ENCODE measurements around the gene RALGPS2. TPM values are rescaled to one million over a fixed set of nuclear protein-coding genes. Genes with fewer than 3 reads are reported as not detected.

The RALGPS2 gene
- total and polyA plus RNA-seq, 2 experiments from 2014 or later: 18.1 to 49.6 TPM

- peaks cover 100% of the 10 kb centered on the region for H3K79me2 ChIP-seq (ENCODE audit: insufficient read depth)
- no peak overlapping the region for H3K9ac ChIP-seq
- H3K27me3 ChIP-seq (replicated peaks; ENCODE audit: insufficient read depth): no peaks in the 10 kb centered on the region
- H3K9me2 ChIP-seq (ENCODE audit: insufficient read depth): no peaks in the 10 kb centered on the region
- TF ChIP-seq EZH2phosphoT487 (IDR thresholded peaks at IDR 0.05; ENCODE audit: insufficient read depth, low read depth) (no peak), EZH2 (IDR thresholded peaks at IDR 0.05; ENCODE audit: insufficient read depth, poor library complexity, severe bottlenecking) (no peak)
- WGBS, 2 experiments (ENCODE audit: low coverage in 1 of 2, low lambda C conversion rate in 2 of 2, missing lambda C conversion rate in 2 of 2): 40 to 46% methylated on average over 3 to 4 of the region's 4 CpGs
- peaks cover 5% of the 10 kb centered on the region; the same call in 1 of the 2 replicates for H3K36me3 ChIP-seq (ENCODE audit: low read depth)
- H3K4me1 ChIP-seq (ENCODE audit: insufficient read depth): no peaks in the 10 kb centered on the region
- no peak overlapping the region for H3K4me2 ChIP-seq (ENCODE audit: unreplicated experiment)
- H4K20me1 ChIP-seq (ENCODE audit: insufficient read depth): peaks cover 5% of the 10 kb centered on the region; the same call in 1 of the 2 replicates
- peaks cover 5% of the 10 kb centered on the region; the same call in 1 of the 2 replicates for H3F3A ChIP-seq (ENCODE audit: insufficient read depth)
- no peaks in the 10 kb centered on the region for H3K9me3 ChIP-seq (ENCODE audit: low read depth)
- no peak overlapping the region for H2AFZ ChIP-seq
- DNase-seq: peak; percentile 58
- H3K4me3 ChIP-seq: no peak overlapping the region
- in situ Hi-C loops (cut with MboI): loop anchor here (25.0 kb wide), 1 partner anchor 456 kb away; no protein-coding TSS in a partner anchor
- H3K27ac ChIP-seq: no peak overlapping the region
Observed at GRCh38 chr1:178768423-178768822, 43.4 kb downstream of the RALGPS2 start.

- H3K27ac ChIP-seq: no peak overlapping the region
Observed at GRCh38 chr1:178772952-178773351, 47.9 kb downstream of the RALGPS2 start.

GRCh38 chr1:178774263-178774662 lies 49.2 kb downstream of the RALGPS2 start:
- H3K27me3 ChIP-seq (replicated peaks; ENCODE audit: insufficient read depth): no peaks in the 10 kb centered on the region
- no peak overlapping the region for H2AFZ ChIP-seq
- H3K27ac ChIP-seq: no peak overlapping the region
- TF ChIP-seq EZH2phosphoT487 (IDR thresholded peaks at IDR 0.05; ENCODE audit: insufficient read depth, low read depth) (no peak), EZH2 (IDR thresholded peaks at IDR 0.05; ENCODE audit: insufficient read depth, poor library complexity, severe bottlenecking) (no peak)
- in situ Hi-C loops (cut with MboI): loop anchor here (25.0 kb wide), 1 partner anchor 462 kb away; no protein-coding TSS in a partner anchor
- H3F3A ChIP-seq (ENCODE audit: insufficient read depth): peaks cover 5% of the 10 kb centered on the region; the same call in 1 of the 2 replicates
- H3K79me2 ChIP-seq (ENCODE audit: insufficient read depth): peaks cover 75% of the 10 kb centered on the region
- peak; percentile 51 for DNase-seq
- no peaks in the 10 kb centered on the region for H3K9me3 ChIP-seq (ENCODE audit: low read depth)
- no peak overlapping the region for H3K4me3 ChIP-seq
- no peaks in the 10 kb centered on the region for H3K4me1 ChIP-seq (ENCODE audit: insufficient read depth)
- no peak overlapping the region for H3K9ac ChIP-seq
- no peak overlapping the region for H3K4me2 ChIP-seq (ENCODE audit: unreplicated experiment)
- peaks cover 5% of the 10 kb centered on the region; the same call in 1 of the 2 replicates for H3K36me3 ChIP-seq (ENCODE audit: low read depth)
- H4K20me1 ChIP-seq (ENCODE audit: insufficient read depth): no peaks in the 10 kb centered on the region
- no peaks in the 10 kb centered on the region for H3K9me2 ChIP-seq (ENCODE audit: insufficient read depth)

More at GRCh38 chr1:178772952-178773351, 47.9 kb downstream of the RALGPS2 start:
- H3K4me1 ChIP-seq (ENCODE audit: insufficient read depth): no peaks in the 10 kb centered on the region
- H3K36me3 ChIP-seq (ENCODE audit: low read depth): no peaks in the 10 kb centered on the region
- H4K20me1 ChIP-seq (ENCODE audit: insufficient read depth): no peaks in the 10 kb centered on the region
- 83 to 88% methylated on average over 5 of the region's 5 CpGs for WGBS, 2 experiments (ENCODE audit: low coverage in 1 of 2, low lambda C conversion rate in 2 of 2, missing lambda C conversion rate in 2 of 2)
- no peaks in the 10 kb centered on the region for H3K9me3 ChIP-seq (ENCODE audit: low read depth)
- peaks cover 5% of the 10 kb centered on the region; the same call in 1 of the 2 replicates for H3F3A ChIP-seq (ENCODE audit: insufficient read depth)
- no peaks in the 10 kb centered on the region for H3K27me3 ChIP-seq (replicated peaks; ENCODE audit: insufficient read depth)
- no peak overlapping the region for H3K4me2 ChIP-seq (ENCODE audit: unreplicated experiment)
- no peak for DNase-seq
- no peaks in the 10 kb centered on the region for H3K9me2 ChIP-seq (ENCODE audit: insufficient read depth)
- no peak overlapping the region for H3K9ac ChIP-seq
- no peak overlapping the region for H2AFZ ChIP-seq
- H3K79me2 ChIP-seq (ENCODE audit: insufficient read depth): peaks cover 86% of the 10 kb centered on the region
- no peak for TF ChIP-seq EZH2 (IDR thresholded peaks at IDR 0.05; ENCODE audit: insufficient read depth, poor library complexity, severe bottlenecking)
- TF ChIP-seq EZH2phosphoT487 (IDR thresholded peaks at IDR 0.05; ENCODE audit: insufficient read depth, low read depth): no peak
- H3K4me3 ChIP-seq: no peak overlapping the region
- in situ Hi-C loops (cut with MboI): loop anchor here (25.0 kb wide), 1 partner anchor 461 kb away; no protein-coding TSS in a partner anchor

GRCh38 chr1:178776553-178776952 lies 51.5 kb downstream of the RALGPS2 start:
- H4K20me1 ChIP-seq (ENCODE audit: insufficient read depth): no peaks in the 10 kb centered on the region
- no peaks in the 10 kb centered on the region for H3K4me1 ChIP-seq (ENCODE audit: insufficient read depth)
- peaks cover 72% of the 10 kb centered on the region for H3K79me2 ChIP-seq (ENCODE audit: insufficient read depth)
- no peaks in the 10 kb centered on the region for H3K9me3 ChIP-seq (ENCODE audit: low read depth)
- no peak overlapping the region for H2AFZ ChIP-seq
- no peak for DNase-seq
- H3K27ac ChIP-seq: no peak overlapping the region
- peaks cover 5% of the 10 kb centered on the region; the same call in 1 of the 2 replicates for H3K36me3 ChIP-seq (ENCODE audit: low read depth)
- no peak overlapping the region for H3K9ac ChIP-seq
- no peak for TF ChIP-seq EZH2phosphoT487 (IDR thresholded peaks at IDR 0.05; ENCODE audit: insufficient read depth, low read depth)
- TF ChIP-seq EZH2 (IDR thresholded peaks at IDR 0.05; ENCODE audit: insufficient read depth, poor library complexity, severe bottlenecking): no peak
- in situ Hi-C loops (cut with MboI): no loop called here
- H3K4me3 ChIP-seq: no peak overlapping the region
- H3K9me2 ChIP-seq (ENCODE audit: insufficient read depth): no peaks in the 10 kb centered on the region
- peaks cover 5% of the 10 kb centered on the region; the same call in 1 of the 2 replicates for H3F3A ChIP-seq (ENCODE audit: insufficient read depth)
- WGBS, 2 experiments (ENCODE audit: low coverage in 1 of 2, low lambda C conversion rate in 2 of 2, missing lambda C conversion rate in 2 of 2): 72 to 82% methylated on average over 2 of the region's 2 CpGs
- no peak overlapping the region for H3K4me2 ChIP-seq (ENCODE audit: unreplicated experiment)
- H3K27me3 ChIP-seq (replicated peaks; ENCODE audit: insufficient read depth): no peaks in the 10 kb centered on the region
